NB4 (cell line): Measurements from ENCODE around the gene HDAC4.

Experiments
- MAX ChIP-seq: IDR thresholded peaks from 2 replicates; pipeline ENCODE4 v1.6.1; 2011; ENCODE audit warnings: low read depth, low read length
- POLR2A ChIP-seq: IDR thresholded peaks from 2 replicates; pipeline ENCODE4 v1.6.1; 2011; ENCODE audit warnings: mild to moderate bottlenecking; ENCODE audit not compliant: insufficient read length; ENCODE audit errors: extremely low read depth
- TF ChIP-seq, protein P1 (sequence below): IDR thresholded peaks from one replicate; pipeline ENCODE4 v1.5.1; 2012; ENCODE audit warnings: low read depth, low read length

DNA sequence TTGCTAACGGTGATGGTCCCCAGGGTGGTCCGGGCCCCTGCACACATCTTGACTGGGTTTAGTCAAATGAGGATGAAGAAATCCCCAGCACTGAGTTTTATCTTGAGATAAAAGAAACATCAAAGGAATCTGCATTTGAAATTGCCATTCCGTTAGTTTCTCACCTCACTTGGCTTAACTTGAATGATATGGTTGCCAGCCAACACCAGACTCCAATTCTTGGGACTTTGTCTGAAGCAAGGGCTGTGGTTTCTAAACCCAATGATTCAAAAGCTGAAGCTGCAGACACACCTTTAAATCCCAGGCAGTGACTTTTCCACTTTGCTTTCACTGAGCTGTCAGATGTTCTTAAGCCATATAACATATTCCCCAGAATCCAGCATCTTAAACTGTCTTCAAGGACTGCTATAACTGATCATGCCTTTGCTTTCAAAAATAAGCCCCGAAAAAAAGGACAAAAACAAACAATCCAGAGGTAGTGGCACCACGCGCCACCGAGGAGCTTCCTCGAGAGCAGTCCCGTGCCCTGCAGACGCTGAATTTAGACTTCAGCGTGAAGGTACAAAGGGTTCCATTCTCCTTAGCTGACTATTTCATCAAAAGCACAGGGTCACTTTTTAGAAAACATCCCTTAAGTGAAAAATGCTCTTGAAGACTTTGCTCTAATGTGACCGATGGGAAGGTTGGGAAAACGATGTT is 189.3 kb downstream of the HDAC4 start:
- no peak for TF ChIP-seq MAX
- TF ChIP-seq, protein P1, sequence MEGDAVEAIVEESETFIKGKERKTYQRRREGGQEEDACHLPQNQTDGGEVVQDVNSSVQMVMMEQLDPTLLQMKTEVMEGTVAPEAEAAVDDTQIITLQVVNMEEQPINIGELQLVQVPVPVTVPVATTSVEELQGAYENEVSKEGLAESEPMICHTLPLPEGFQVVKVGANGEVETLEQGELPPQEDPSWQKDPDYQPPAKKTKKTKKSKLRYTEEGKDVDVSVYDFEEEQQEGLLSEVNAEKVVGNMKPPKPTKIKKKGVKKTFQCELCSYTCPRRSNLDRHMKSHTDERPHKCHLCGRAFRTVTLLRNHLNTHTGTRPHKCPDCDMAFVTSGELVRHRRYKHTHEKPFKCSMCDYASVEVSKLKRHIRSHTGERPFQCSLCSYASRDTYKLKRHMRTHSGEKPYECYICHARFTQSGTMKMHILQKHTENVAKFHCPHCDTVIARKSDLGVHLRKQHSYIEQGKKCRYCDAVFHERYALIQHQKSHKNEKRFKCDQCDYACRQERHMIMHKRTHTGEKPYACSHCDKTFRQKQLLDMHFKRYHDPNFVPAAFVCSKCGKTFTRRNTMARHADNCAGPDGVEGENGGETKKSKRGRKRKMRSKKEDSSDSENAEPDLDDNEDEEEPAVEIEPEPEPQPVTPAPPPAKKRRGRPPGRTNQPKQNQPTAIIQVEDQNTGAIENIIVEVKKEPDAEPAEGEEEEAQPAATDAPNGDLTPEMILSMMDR, result no peak
- TF ChIP-seq POLR2A, result no peak
